Fibroblast of mammary gland (primary cell): ENCODE measurements around the gene BABAM1.

Experiments used
- DNase-seq: peaks from one replicate; pipeline ENCODE4 v3.0.0-alpha.2; 2010; ENCODE audit warnings: low read depth
- H3K4me3 ChIP-seq: 2 replicates; pipeline ENCODE4 v1.5.1; 2011; ENCODE audit warnings: low read depth, mild to moderate bottlenecking, low read length, moderate library complexity; ENCODE audit not compliant: control insufficient read depth
- CTCF ChIP-seq: conservative IDR thresholded peaks from 2 replicates; pipeline ENCODE4 v1.5.1; 2011; ENCODE audit warnings: low read depth, low read length, inconsistent platforms; ENCODE audit not compliant: control insufficient read depth, insufficient read depth

Gene BABAM1

GRCh38 chr19:17304386-17305215, 37.4 kb downstream of the BABAM1 start:
- TF ChIP-seq CTCF: no peak
- H3K4me3 ChIP-seq: no peak overlapping the region
- no peak for DNase-seq

- no peak for TF ChIP-seq CTCF
- no peak for DNase-seq
- H3K4me3 ChIP-seq: peak overlapping the region; percentile 78
Measured at GRCh38 chr19:17305216-17305516, 37.9 kb downstream of the BABAM1 start.

GRCh38 chr19:17305517-17306284, 38.5 kb downstream of the BABAM1 start, which contains the start of gene MRPL34:
TSS of gene MRPL34 (plus strand) at chr19:17305872. CDS start at chr19:17305893, 21 bp downstream.
- peak; percentile 98 for DNase-seq
- peak within 1 kb of the TSS; percentile 78 for H3K4me3 ChIP-seq
- peak; percentile 57 for TF ChIP-seq CTCF

GRCh38 chr19:17306285-17306714, 39.1 kb downstream of the BABAM1 start:
- no peak for TF ChIP-seq CTCF
- DNase-seq: no peak
- H3K4me3 ChIP-seq: peak overlapping the region; percentile 78

GRCh38 chr19:17307876-17308377, 40.7 kb downstream of the BABAM1 start:
- DNase-seq: no peak
- no peak overlapping the region for H3K4me3 ChIP-seq
- no peak for TF ChIP-seq CTCF

GRCh38 chr19:17309198-17309964, 42.1 kb downstream of the BABAM1 start, which contains the start of gene DDA1:
TSS of gene DDA1 (plus strand) at chr19:17309563. CDS start at chr19:17309655, 92 bp downstream.
- peak; percentile 100 for DNase-seq
- TF ChIP-seq CTCF: no peak
- H3K4me3 ChIP-seq: peak within 1 kb of the TSS; percentile 92
